ENCODE measurements around the gene IL17B. TPM values are rescaled to one million over a fixed set of nuclear protein-coding genes. Genes with fewer than 3 reads are reported as not detected.

IL17B gene
- total and polyA plus RNA-seq, 2 of the 13 experiments (the other 11 are each of a cell fraction or from before 2014, with no cell fraction given) = 0.29 to 2.6 TPM

- TF ChIP-seq ZBTB40 (IDR thresholded peaks at IDR 0.05) = peak; percentile 95
- TF ChIP-seq ZBTB40 (CRISPR knock-in tag; IDR thresholded peaks at IDR 0.05) = no peak; the same call in 1 of the 2 replicates
- peak; percentile 59 for TF ChIP-seq HNF4A (CRISPR knock-in tag; IDR thresholded peaks at IDR 0.05)
- no peak for TF ChIP-seq NONO (IDR thresholded peaks at IDR 0.05)
- peak; percentile 94 for TF ChIP-seq NONO (CRISPR knock-in tag; conservative IDR thresholded peaks at IDR 0.05)
- no peak for TF ChIP-seq ZEB1 (IDR thresholded peaks at IDR 0.05; ENCODE audit: insufficient replicate concordance, low read depth)
- TF ChIP-seq ZNF597 (CRISPR knock-in tag; IDR thresholded peaks at IDR 0.05) = no peak
- no peak for TF ChIP-seq ATF6 (CRISPR knock-in tag; conservative IDR thresholded peaks at IDR 0.05)
- no peak for TF ChIP-seq DMTF1 (CRISPR knock-in tag; IDR thresholded peaks at IDR 0.05)
- TF ChIP-seq ZNF263 (CRISPR knock-in tag; IDR thresholded peaks at IDR 0.05) = no peak
- no peak; the same call in 1 of the 2 replicates for TF ChIP-seq ZNF552 (CRISPR knock-in tag; IDR thresholded peaks at IDR 0.05; ENCODE audit: borderline replicate concordance)
- TF ChIP-seq ZSCAN20 (CRISPR knock-in tag; IDR thresholded peaks at IDR 0.05; ENCODE audit: borderline replicate concordance) = 0 out of 2 replicates have a peak, but pooled peaks have one; percentile 19
Measured at GRCh38 chr5:149345147-149345891, 33.8 kb downstream of the IL17B start, which contains the start of gene GRPEL2 (continued).
